ENCODE measurements around the gene SOX12. TPM values are rescaled to one million over a fixed set of nuclear protein-coding genes. Genes with fewer than 3 reads are reported as not detected.
"Not testable (repeated sequence)": the region's sequence is repeated elsewhere in the genome, so short reads cannot be mapped to it uniquely, and the experiment has no call there.

SOX12 gene
- total RNA-seq, 1 experiment from 2014 or later = 14.7 TPM

DNA sequence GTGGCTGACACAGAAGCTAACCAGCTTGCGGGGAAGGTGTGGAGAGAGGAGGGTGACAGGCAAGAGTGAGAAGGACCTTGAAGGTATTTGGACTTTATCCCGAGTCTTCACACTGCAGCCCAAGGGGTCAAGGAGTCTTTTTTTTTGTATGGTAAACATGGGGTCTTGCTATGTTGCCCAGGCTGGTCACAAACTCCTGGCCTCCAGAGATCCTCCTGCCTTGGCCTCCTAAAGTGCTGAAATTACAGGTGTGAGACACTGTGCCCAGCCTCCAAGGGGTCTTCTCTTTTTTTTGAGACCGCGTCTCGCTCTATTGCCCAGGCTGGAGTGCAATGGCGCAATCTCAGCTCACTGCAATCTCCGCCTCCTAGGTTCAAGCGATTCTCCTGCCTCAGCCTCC is 9.2 kb downstream of the SOX12 start:
- no peaks in the 10 kb centered on the region for H3K27me3 Mint-ChIP-seq (ENCODE audit: insufficient read depth, unreplicated experiment)

DNA sequence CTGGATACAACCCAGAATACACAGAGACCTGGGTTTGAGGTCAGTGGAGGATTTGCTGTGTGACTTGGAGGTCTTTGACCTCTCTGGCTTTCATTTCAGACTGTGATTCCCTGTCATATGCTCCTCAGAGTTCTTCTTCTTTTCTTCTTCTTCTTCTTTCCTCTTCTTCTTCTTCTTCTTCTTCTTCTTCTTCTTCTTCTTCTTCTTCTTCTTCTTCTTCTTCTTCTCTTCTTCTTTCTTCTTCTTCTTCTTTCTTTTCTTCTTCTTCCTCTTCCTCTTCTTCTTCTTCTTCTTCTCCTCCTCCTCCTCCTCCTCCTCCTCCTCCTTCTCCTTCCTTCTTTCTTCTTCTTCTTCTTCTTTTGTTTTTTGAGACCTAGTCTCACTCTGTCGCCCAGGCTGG is 10.7 kb downstream of the SOX12 start:
- H3K4me1 Mint-ChIP-seq (ENCODE audit: low read depth, unreplicated experiment); H3K9me3 Mint-ChIP-seq (ENCODE audit: unreplicated experiment); intact Hi-C loops (cut with micrococcal nuclease; ENCODE audit: unreplicated experiment); H3K9me3 ChIP-seq; H3K27me3 ChIP-seq (replicated peaks; ENCODE audit: control insufficient read depth, insufficient read depth, low read length); CTCF ChIA-PET; H3K36me3 ChIP-seq (ENCODE audit: control insufficient read depth, insufficient read depth, low read length); H3K27ac Mint-ChIP-seq (ENCODE audit: unreplicated experiment); H3K4me1 ChIP-seq; H3K36me3 Mint-ChIP-seq (ENCODE audit: insufficient read depth, unreplicated experiment); H3K27me3 Mint-ChIP-seq (ENCODE audit: insufficient read depth, unreplicated experiment); H3K4me3 Mint-ChIP-seq (ENCODE audit: unreplicated experiment); DNase-seq; BruUV-seq (replicated peaks); H3K4me3 ChIP-seq (ENCODE audit: low read depth, low read length): not testable (repeated sequence)
- POLR2A ChIA-PET = interaction anchor here (1.1 kb wide), 1 partner anchor 11 kb away, joined by 6 read pairs; the partner anchor contains the start of gene SOX12

More for the DNA sequence above, 9.2 kb downstream of the SOX12 start:
- Histone ChIP-seq H3K27me3 (replicated peaks; ENCODE audit: control insufficient read depth, insufficient read depth, low read length) (no peaks in the 10 kb centered on the region), H3K9me3 (no peaks in the 10 kb centered on the region), H3K4me3 (ENCODE audit: low read depth, low read length) (no peak overlapping the region), H3K4me1 (no peaks in the 10 kb centered on the region), H3K36me3 (ENCODE audit: control insufficient read depth, insufficient read depth, low read length) (no peaks in the 10 kb centered on the region)
- BruUV-seq (replicated peaks) = no TSS peak
- no peaks in the 10 kb centered on the region for H3K9me3 Mint-ChIP-seq (ENCODE audit: unreplicated experiment)
- H3K36me3 Mint-ChIP-seq (ENCODE audit: insufficient read depth, unreplicated experiment) = no peaks in the 10 kb centered on the region
- intact Hi-C loops (cut with micrococcal nuclease; ENCODE audit: unreplicated experiment) = no loop called here
- no peak overlapping the region for H3K4me3 Mint-ChIP-seq (ENCODE audit: unreplicated experiment)
- no peaks in the 10 kb centered on the region for H3K4me1 Mint-ChIP-seq (ENCODE audit: low read depth, unreplicated experiment)
- no peak for DNase-seq
- ChIA-PET CTCF (no interaction called here), POLR2A (no interaction called here)
- TF ChIP-seq, protein P1, sequence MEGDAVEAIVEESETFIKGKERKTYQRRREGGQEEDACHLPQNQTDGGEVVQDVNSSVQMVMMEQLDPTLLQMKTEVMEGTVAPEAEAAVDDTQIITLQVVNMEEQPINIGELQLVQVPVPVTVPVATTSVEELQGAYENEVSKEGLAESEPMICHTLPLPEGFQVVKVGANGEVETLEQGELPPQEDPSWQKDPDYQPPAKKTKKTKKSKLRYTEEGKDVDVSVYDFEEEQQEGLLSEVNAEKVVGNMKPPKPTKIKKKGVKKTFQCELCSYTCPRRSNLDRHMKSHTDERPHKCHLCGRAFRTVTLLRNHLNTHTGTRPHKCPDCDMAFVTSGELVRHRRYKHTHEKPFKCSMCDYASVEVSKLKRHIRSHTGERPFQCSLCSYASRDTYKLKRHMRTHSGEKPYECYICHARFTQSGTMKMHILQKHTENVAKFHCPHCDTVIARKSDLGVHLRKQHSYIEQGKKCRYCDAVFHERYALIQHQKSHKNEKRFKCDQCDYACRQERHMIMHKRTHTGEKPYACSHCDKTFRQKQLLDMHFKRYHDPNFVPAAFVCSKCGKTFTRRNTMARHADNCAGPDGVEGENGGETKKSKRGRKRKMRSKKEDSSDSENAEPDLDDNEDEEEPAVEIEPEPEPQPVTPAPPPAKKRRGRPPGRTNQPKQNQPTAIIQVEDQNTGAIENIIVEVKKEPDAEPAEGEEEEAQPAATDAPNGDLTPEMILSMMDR (IDR thresholded peaks at IDR 0.05; ENCODE audit: insufficient read depth in 1 of 2, low read depth in 1 of 2, low read length in 1 of 2, severe bottlenecking in 1 of 2, unreplicated experiment in 1 of 2) = no peak
- H3K27ac Mint-ChIP-seq (ENCODE audit: unreplicated experiment) = no peak overlapping the region

DNA sequence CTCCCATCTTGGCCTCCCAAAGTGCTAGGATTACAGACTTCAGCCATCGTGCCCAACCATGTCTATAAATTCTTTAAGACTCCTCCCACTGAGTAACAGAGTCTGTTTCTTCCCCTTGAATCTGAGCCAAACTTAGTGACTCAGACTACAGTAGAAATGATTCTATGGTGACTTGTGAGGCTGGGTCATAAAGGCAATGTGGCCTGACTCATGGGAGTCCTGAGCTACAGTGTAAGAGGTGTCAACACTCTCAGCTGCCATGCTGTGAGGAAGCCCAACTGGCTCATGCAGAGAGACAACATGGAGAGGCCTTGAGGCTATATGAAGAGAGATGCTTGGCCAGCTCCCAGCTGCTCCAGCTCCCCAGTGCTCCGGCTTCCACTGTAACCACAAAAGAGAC is 16.3 kb downstream of the SOX12 start:
- peaks cover 6% of the 10 kb centered on the region for H3K4me1 ChIP-seq
- H3K9me3 Mint-ChIP-seq (ENCODE audit: unreplicated experiment) = no peaks in the 10 kb centered on the region
- TF ChIP-seq, protein P1 (IDR thresholded peaks at IDR 0.05; ENCODE audit: insufficient read depth in 1 of 2, low read depth in 1 of 2, low read length in 1 of 2, severe bottlenecking in 1 of 2, unreplicated experiment in 1 of 2) = no peak
- BruUV-seq (replicated peaks) = no TSS peak
- ChIA-PET POLR2A (no interaction called here), CTCF (no interaction called here)
- intact Hi-C loops (cut with micrococcal nuclease; ENCODE audit: unreplicated experiment) = no loop called here
- H3K27me3 ChIP-seq (replicated peaks; ENCODE audit: control insufficient read depth, insufficient read depth, low read length) = no peaks in the 10 kb centered on the region
- no peaks in the 10 kb centered on the region for H3K9me3 ChIP-seq
- no peaks in the 10 kb centered on the region for H3K27me3 Mint-ChIP-seq (ENCODE audit: insufficient read depth, unreplicated experiment)
- H3K36me3 Mint-ChIP-seq (ENCODE audit: insufficient read depth, unreplicated experiment) = peaks cover 6% of the 10 kb centered on the region
- H3K4me1 Mint-ChIP-seq (ENCODE audit: low read depth, unreplicated experiment) = peaks cover 6% of the 10 kb centered on the region
- H3K27ac Mint-ChIP-seq (ENCODE audit: unreplicated experiment) = no peak overlapping the region
- DNase-seq = no peak
- H3K4me3 ChIP-seq (ENCODE audit: low read depth, low read length) = no peak overlapping the region
- no peak overlapping the region for H3K4me3 Mint-ChIP-seq (ENCODE audit: unreplicated experiment)
- no peaks in the 10 kb centered on the region for H3K36me3 ChIP-seq (ENCODE audit: control insufficient read depth, insufficient read depth, low read length)

DNA sequence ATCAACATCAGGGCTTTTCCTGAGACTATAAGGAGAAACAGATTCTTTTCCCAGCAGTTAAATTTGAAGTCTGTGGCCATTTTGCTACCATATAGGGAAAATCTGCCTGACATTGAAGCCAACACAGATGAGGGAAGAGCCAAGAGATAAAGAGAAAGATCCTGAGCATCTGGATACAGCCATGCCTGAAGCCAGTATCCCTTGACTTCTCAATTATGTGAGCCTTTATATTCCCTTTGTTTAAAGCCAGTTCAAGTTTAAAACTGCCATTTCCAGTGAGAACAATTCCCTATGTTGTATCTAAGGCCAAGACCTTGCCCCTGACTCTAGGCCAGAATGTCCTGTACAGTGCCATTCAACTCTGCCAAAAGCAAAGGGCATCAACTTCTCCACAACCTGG is 17.8 kb downstream of the SOX12 start:
- Mint-ChIP-seq H3K4me3 (ENCODE audit: unreplicated experiment) (no peak overlapping the region), H3K9me3 (ENCODE audit: unreplicated experiment) (no peaks in the 10 kb centered on the region), H3K27ac (ENCODE audit: unreplicated experiment) (no peak overlapping the region), H3K36me3 (ENCODE audit: insufficient read depth, unreplicated experiment) (peaks cover 14% of the 10 kb centered on the region), H3K27me3 (ENCODE audit: insufficient read depth, unreplicated experiment) (no peaks in the 10 kb centered on the region), H3K4me1 (ENCODE audit: low read depth, unreplicated experiment) (peaks cover 8% of the 10 kb centered on the region)
- intact Hi-C loops (cut with micrococcal nuclease; ENCODE audit: unreplicated experiment) = no loop called here
- no peak overlapping the region for H3K4me3 ChIP-seq (ENCODE audit: low read depth, low read length)
- TF ChIP-seq, protein P1 (IDR thresholded peaks at IDR 0.05; ENCODE audit: insufficient read depth in 1 of 2, low read depth in 1 of 2, low read length in 1 of 2, severe bottlenecking in 1 of 2, unreplicated experiment in 1 of 2) = no peak
- H3K27me3 ChIP-seq (replicated peaks; ENCODE audit: control insufficient read depth, insufficient read depth, low read length) = no peaks in the 10 kb centered on the region
- peaks cover 6% of the 10 kb centered on the region for H3K4me1 ChIP-seq
- CTCF ChIA-PET = no interaction called here
- no peaks in the 10 kb centered on the region for H3K9me3 ChIP-seq
- DNase-seq = no peak
- no peaks in the 10 kb centered on the region for H3K36me3 ChIP-seq (ENCODE audit: control insufficient read depth, insufficient read depth, low read length)
- no TSS peak for BruUV-seq (replicated peaks)
- POLR2A ChIA-PET = no interaction called here

All from Caco-2 (cell line).